NB4 (cell line): ENCODE results near the gene CCR5.

Experiments used
- MAX ChIP-seq: IDR thresholded peaks from 2 replicates; pipeline ENCODE4 v1.6.1; 2011; ENCODE audit warnings: low read depth, low read length
- POLR2A ChIP-seq: IDR thresholded peaks from 2 replicates; pipeline ENCODE4 v1.6.1; 2011; ENCODE audit warnings: mild to moderate bottlenecking; ENCODE audit not compliant: insufficient read length; ENCODE audit errors: extremely low read depth
- TF ChIP-seq, protein P1 (sequence below): IDR thresholded peaks from one replicate; pipeline ENCODE4 v1.5.1; 2012; ENCODE audit warnings: low read depth, low read length

GRCh38 chr3:46417841-46418611, 47.3 kb downstream of the CCR5 start:
- TF ChIP-seq, protein P1, sequence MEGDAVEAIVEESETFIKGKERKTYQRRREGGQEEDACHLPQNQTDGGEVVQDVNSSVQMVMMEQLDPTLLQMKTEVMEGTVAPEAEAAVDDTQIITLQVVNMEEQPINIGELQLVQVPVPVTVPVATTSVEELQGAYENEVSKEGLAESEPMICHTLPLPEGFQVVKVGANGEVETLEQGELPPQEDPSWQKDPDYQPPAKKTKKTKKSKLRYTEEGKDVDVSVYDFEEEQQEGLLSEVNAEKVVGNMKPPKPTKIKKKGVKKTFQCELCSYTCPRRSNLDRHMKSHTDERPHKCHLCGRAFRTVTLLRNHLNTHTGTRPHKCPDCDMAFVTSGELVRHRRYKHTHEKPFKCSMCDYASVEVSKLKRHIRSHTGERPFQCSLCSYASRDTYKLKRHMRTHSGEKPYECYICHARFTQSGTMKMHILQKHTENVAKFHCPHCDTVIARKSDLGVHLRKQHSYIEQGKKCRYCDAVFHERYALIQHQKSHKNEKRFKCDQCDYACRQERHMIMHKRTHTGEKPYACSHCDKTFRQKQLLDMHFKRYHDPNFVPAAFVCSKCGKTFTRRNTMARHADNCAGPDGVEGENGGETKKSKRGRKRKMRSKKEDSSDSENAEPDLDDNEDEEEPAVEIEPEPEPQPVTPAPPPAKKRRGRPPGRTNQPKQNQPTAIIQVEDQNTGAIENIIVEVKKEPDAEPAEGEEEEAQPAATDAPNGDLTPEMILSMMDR = no peak
- no peak for TF ChIP-seq POLR2A
- no peak for TF ChIP-seq MAX
